WERI-Rb-1 (cell line): ENCODE results near the gene LFNG.

Source experiments
- DNase-seq: peaks from one replicate; pipeline ENCODE4 v3.0.0-alpha.2; 2020
- H3K27ac ChIP-seq: fragments of 250-450 bp; sonication (Bioruptor Pico); 2 replicates; pipeline ENCODE4 v1.5.1; 2020; ENCODE audit warnings: mild to moderate bottlenecking, moderate library complexity
- H3K27me3 ChIP-seq: fragments of 250-450 bp; sonication (Bioruptor Pico); 2 replicates; pipeline ENCODE4 v1.5.1; 2021; ENCODE audit warnings: mild to moderate bottlenecking, low read depth, moderate library complexity; ENCODE audit not compliant: insufficient read depth, severe bottlenecking
- H3K36me3 ChIP-seq: fragments of 250-450 bp; sonication (Bioruptor Pico); 2 replicates; pipeline ENCODE4 v1.5.1; 2020; ENCODE audit warnings: mild to moderate bottlenecking, moderate library complexity
- H3K4me3 ChIP-seq: 2 replicates; pipeline ENCODE4 v1.5.1; 2011; ENCODE audit warnings: low read depth, mild to moderate bottlenecking, control low read depth, low read length
- H3K9me3 ChIP-seq: fragments of 250-450 bp; sonication (Bioruptor Pico); 2 replicates; pipeline ENCODE4 v1.5.1; 2021; ENCODE audit warnings: mild to moderate bottlenecking, moderate library complexity; ENCODE audit not compliant: severe bottlenecking
- CTCF ChIP-seq: IDR thresholded peaks from 2 replicates; pipeline ENCODE4 v1.5.1; 2011; ENCODE audit warnings: low read depth, mild to moderate bottlenecking, control low read depth, inconsistent platforms, low read length

LFNG gene

GRCh38 chr7:2542011-2542915 is 22.7 kb downstream of the LFNG start:
- no peak overlapping the region for H3K4me3 ChIP-seq
- no peaks in the 10 kb centered on the region for H3K9me3 ChIP-seq
- H3K27me3 ChIP-seq: no peaks in the 10 kb centered on the region
- peaks cover 88% of the 10 kb centered on the region for H3K36me3 ChIP-seq
- H3K27ac ChIP-seq: no peak overlapping the region
- DNase-seq: no peak
- TF ChIP-seq CTCF: no peak

GRCh38 chr7:2542916-2543871 is 23.6 kb downstream of the LFNG start:
- no peak for DNase-seq
- H3K9me3 ChIP-seq: no peaks in the 10 kb centered on the region
- H3K27me3 ChIP-seq: no peaks in the 10 kb centered on the region
- TF ChIP-seq CTCF: no peak
- H3K27ac ChIP-seq: no peak overlapping the region
- peaks cover 87% of the 10 kb centered on the region for H3K36me3 ChIP-seq
- no peak overlapping the region for H3K4me3 ChIP-seq

GRCh38 chr7:2544541-2545188 is 25.1 kb downstream of the LFNG start:
- H3K9me3 ChIP-seq: no peaks in the 10 kb centered on the region
- no peak for DNase-seq
- no peak overlapping the region for H3K27ac ChIP-seq
- TF ChIP-seq CTCF: no peak
- no peak overlapping the region for H3K4me3 ChIP-seq
- peaks cover 87% of the 10 kb centered on the region for H3K36me3 ChIP-seq
- no peaks in the 10 kb centered on the region for H3K27me3 ChIP-seq

- Histone ChIP-seq H3K27ac (no peak overlapping the region), H3K27me3 (no peaks in the 10 kb centered on the region), H3K9me3 (no peaks in the 10 kb centered on the region), H3K4me3 (no peak overlapping the region), H3K36me3 (peaks cover 83% of the 10 kb centered on the region)
- DNase-seq: no peak
- no peak for TF ChIP-seq CTCF
These were observed 26.3 kb downstream of the LFNG start for GRCh38 chr7:2545746-2546425.

GRCh38 chr7:2546776-2547586 is 27.4 kb downstream of the LFNG start:
- Histone ChIP-seq H3K9me3 (no peaks in the 10 kb centered on the region), H3K27me3 (no peaks in the 10 kb centered on the region), H3K27ac (no peak overlapping the region), H3K4me3 (no peak overlapping the region), H3K36me3 (peaks cover 75% of the 10 kb centered on the region)
- no peak for DNase-seq
- no peak for TF ChIP-seq CTCF
